Measurements from ENCODE around the gene CALN1.

DNA sequence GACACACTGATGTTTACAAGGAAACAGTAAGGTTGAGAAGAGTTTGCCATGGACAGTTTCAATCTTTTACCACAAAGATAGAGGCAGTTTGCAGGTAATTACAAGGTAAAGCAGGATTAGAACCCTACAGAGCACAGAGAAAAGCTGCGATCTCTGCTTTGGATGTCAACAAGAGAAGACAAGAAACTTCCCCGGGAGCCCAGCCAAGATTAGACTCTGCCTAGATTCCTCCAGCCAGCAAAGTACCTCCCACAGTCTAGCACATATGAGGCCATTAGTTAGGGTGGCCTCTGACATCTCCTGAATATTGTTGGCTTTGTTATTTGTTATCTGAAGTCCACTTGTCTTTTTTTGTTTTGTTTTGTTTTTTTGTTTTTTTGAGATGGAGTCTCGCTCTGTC, 178.1 kb downstream of the CALN1 start:
- no peak for TF ChIP-seq CTCF (conservative IDR thresholded peaks at IDR 0.05)
- no peak for TF ChIP-seq ZFX (IDR thresholded peaks at IDR 0.05)
